Measurements from ENCODE around the gene GET3. TPM values are rescaled to one million over a fixed set of nuclear protein-coding genes. Genes with fewer than 3 reads are reported as not detected.

Gene GET3
- total and polyA plus RNA-seq, 2 of the 13 experiments (the other 11 are each of a cell fraction or from before 2014, with no cell fraction given): 57.7 to 59.4 TPM

DNA sequence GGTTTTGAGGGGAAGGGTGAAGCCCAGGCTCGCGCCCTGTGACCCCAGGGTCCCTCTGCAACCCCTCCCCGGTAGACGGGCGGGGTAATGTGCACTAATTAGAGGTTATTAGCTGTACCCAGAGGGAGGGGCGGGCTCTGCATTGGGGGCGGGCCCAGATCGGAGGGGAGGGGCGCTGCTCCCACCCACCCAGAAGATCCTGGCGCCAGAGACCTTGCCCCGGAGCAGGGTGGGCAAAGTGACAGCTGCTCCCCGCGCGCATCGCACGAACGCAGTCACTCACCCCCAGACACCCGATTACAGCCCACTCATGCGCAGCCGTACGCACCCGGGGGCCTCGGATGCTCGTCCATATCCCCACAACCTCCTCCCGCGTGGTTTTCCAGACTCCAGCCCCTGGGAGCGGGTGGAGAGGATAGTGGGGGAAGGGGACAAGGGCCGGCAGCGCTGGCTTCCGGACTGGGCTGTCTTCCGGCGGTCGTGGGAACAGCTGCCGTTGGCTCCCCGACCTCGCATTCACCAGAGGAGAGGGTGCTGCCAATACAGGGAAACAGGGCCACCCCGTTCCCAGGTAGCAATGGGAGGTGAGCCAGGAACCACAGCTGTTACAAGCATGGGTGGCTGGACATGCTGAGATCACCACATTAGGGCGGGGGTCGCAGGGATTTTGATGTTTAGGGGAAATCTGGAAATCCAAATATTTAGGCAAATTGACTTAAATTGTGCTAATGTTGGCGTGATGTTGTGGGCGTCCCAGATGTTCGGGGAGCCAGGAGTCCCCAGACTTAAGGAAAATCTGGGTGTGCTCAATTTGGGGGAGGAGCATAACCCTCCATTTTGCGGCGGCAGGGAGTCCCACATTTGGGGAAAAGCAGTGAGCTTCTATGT lies 41.0 kb downstream of the GET3 start (continued):
- TF ChIP-seq, protein P1, sequence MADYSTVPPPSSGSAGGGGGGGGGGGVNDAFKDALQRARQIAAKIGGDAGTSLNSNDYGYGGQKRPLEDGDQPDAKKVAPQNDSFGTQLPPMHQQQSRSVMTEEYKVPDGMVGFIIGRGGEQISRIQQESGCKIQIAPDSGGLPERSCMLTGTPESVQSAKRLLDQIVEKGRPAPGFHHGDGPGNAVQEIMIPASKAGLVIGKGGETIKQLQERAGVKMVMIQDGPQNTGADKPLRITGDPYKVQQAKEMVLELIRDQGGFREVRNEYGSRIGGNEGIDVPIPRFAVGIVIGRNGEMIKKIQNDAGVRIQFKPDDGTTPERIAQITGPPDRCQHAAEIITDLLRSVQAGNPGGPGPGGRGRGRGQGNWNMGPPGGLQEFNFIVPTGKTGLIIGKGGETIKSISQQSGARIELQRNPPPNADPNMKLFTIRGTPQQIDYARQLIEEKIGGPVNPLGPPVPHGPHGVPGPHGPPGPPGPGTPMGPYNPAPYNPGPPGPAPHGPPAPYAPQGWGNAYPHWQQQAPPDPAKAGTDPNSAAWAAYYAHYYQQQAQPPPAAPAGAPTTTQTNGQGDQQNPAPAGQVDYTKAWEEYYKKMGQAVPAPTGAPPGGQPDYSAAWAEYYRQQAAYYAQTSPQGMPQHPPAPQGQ (CRISPR knock-in tag; IDR thresholded peaks at IDR 0.05; ENCODE audit: borderline replicate concordance): no peak
- TF ChIP-seq RFX5 (IDR thresholded peaks at IDR 0.05; ENCODE audit: low read depth, low read length): no peak
- TF ChIP-seq ZNF629 (CRISPR knock-in tag; conservative IDR thresholded peaks at IDR 0.05): no peak
- TF ChIP-seq, protein P2, sequence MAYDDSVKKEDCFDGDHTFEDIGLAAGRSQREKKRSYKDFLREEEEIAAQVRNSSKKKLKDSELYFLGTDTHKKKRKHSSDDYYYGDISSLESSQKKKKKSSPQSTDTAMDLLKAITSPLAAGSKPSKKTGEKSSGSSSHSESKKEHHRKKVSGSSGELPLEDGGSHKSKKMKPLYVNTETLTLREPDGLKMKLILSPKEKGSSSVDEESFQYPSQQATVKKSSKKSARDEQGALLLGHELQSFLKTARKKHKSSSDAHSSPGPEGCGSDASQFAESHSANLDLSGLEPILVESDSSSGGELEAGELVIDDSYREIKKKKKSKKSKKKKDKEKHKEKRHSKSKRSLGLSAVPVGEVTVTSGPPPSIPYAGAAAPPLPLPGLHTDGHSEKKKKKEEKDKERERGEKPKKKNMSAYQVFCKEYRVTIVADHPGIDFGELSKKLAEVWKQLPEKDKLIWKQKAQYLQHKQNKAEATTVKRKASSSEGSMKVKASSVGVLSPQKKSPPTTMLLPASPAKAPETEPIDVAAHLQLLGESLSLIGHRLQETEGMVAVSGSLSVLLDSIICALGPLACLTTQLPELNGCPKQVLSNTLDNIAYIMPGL (CRISPR knock-in tag; IDR thresholded peaks at IDR 0.05; ENCODE audit: borderline replicate concordance in 1 of 2, low read depth in 1 of 2): no peak
- TF ChIP-seq, protein P3, sequence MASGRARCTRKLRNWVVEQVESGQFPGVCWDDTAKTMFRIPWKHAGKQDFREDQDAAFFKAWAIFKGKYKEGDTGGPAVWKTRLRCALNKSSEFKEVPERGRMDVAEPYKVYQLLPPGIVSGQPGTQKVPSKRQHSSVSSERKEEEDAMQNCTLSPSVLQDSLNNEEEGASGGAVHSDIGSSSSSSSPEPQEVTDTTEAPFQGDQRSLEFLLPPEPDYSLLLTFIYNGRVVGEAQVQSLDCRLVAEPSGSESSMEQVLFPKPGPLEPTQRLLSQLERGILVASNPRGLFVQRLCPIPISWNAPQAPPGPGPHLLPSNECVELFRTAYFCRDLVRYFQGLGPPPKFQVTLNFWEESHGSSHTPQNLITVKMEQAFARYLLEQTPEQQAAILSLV (CRISPR knock-in tag; IDR thresholded peaks at IDR 0.05; ENCODE audit: borderline replicate concordance): 0 out of 2 replicates have a peak, but pooled peaks have one; percentile 24
- no peak for TF ChIP-seq CBFB (CRISPR knock-in tag; IDR thresholded peaks at IDR 0.05)
- no peak for TF ChIP-seq GTF3A (CRISPR knock-in tag; conservative IDR thresholded peaks at IDR 0.05)
- 0 out of 2 replicates have a peak, but pooled peaks have one; percentile 33 for TF ChIP-seq ARNT2 (CRISPR knock-in tag; IDR thresholded peaks at IDR 0.05; ENCODE audit: low read depth)
- 0 out of 2 replicates have a peak, but pooled peaks have one; percentile 28 for TF ChIP-seq MXD4 (CRISPR knock-in tag; IDR thresholded peaks at IDR 0.05)
- TF ChIP-seq, protein P4, sequence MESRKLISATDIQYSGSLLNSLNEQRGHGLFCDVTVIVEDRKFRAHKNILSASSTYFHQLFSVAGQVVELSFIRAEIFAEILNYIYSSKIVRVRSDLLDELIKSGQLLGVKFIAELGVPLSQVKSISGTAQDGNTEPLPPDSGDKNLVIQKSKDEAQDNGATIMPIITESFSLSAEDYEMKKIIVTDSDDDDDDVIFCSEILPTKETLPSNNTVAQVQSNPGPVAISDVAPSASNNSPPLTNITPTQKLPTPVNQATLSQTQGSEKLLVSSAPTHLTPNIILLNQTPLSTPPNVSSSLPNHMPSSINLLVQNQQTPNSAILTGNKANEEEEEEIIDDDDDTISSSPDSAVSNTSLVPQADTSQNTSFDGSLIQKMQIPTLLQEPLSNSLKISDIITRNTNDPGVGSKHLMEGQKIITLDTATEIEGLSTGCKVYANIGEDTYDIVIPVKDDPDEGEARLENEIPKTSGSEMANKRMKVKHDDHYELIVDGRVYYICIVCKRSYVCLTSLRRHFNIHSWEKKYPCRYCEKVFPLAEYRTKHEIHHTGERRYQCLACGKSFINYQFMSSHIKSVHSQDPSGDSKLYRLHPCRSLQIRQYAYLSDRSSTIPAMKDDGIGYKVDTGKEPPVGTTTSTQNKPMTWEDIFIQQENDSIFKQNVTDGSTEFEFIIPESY (CRISPR knock-in tag; IDR thresholded peaks at IDR 0.05): 0 out of 2 replicates have a peak, but pooled peaks have one; percentile 3
- TF ChIP-seq, protein P5, sequence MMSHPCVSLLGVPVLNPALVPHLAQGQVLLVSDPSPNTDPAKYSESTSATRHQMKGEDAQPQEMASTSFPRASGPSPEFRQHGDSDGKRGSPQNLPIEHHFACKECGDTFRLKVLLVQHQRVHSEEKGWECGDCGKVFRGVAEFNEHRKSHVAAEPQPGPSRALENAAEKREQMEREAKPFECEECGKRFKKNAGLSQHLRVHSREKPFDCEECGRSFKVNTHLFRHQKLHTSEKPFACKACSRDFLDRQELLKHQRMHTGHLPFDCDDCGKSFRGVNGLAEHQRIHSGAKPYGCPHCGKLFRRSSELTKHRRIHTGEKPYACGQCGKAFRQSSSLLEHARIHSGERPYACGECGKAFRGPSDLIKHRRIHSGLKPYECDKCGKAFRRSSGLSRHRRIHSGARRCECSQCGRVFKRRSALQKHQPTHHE (CRISPR knock-in tag; IDR thresholded peaks at IDR 0.05; ENCODE audit: borderline replicate concordance): 0 out of 2 replicates have a peak, but pooled peaks have one; percentile 24
- no peak for TF ChIP-seq ZNF563 (CRISPR knock-in tag; IDR thresholded peaks at IDR 0.05)
- TF ChIP-seq, protein P6, sequence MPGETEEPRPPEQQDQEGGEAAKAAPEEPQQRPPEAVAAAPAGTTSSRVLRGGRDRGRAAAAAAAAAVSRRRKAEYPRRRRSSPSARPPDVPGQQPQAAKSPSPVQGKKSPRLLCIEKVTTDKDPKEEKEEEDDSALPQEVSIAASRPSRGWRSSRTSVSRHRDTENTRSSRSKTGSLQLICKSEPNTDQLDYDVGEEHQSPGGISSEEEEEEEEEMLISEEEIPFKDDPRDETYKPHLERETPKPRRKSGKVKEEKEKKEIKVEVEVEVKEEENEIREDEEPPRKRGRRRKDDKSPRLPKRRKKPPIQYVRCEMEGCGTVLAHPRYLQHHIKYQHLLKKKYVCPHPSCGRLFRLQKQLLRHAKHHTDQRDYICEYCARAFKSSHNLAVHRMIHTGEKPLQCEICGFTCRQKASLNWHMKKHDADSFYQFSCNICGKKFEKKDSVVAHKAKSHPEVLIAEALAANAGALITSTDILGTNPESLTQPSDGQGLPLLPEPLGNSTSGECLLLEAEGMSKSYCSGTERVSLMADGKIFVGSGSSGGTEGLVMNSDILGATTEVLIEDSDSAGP (CRISPR knock-in tag; IDR thresholded peaks at IDR 0.05; ENCODE audit: borderline replicate concordance): no peak; the same call in 1 of the 2 replicates

Data from HepG2 (cell line).